T-helper 2 cell treated with Interferon-gamma antibody and Interleukin-4, amounts not matched to agents 5 μg/mL and 100 μg/mL, for 36 hours (primary cell): ENCODE results near the gene PERM1.
"Not testable (repeated sequence)": the region's sequence is repeated elsewhere in the genome, so short reads cannot be mapped to it uniquely, and the experiment has no call there.

Experiments
- DNase-seq: peaks from one replicate; pipeline ENCODE4 v3.0.0; 2021; ENCODE audit warnings: low spot score
- H3K27ac Mint-ChIP-seq: one replicate; pipeline ENCODE4 v1.8.0; 2021; ENCODE audit warnings: mild to moderate bottlenecking, mixed read lengths
- H3K27me3 Mint-ChIP-seq: one replicate; pipeline ENCODE4 v1.8.0; 2021; ENCODE audit warnings: low read depth, mixed read lengths
- H3K36me3 Mint-ChIP-seq: one replicate; pipeline ENCODE4 v1.8.0; 2021; ENCODE audit warnings: low read depth, mixed read lengths
- H3K4me1 Mint-ChIP-seq: one replicate; pipeline ENCODE4 v1.8.0; 2021; ENCODE audit warnings: low read depth, mixed read lengths
- H3K4me3 Mint-ChIP-seq: one replicate; pipeline ENCODE4 v1.8.0; 2022; ENCODE audit warnings: mild to moderate bottlenecking, moderate library complexity, mixed read lengths
- H3K9me3 Mint-ChIP-seq: one replicate; pipeline ENCODE4 v1.8.0; 2021; ENCODE audit warnings: mixed read lengths

Gene PERM1

GRCh38 chr1:950881-951280 is 31.0 kb downstream of the PERM1 start:
- Mint-ChIP-seq H3K36me3 (peaks cover 45% of the 10 kb centered on the region), H3K4me1 (no peaks in the 10 kb centered on the region), H3K27ac (no peak overlapping the region), H3K27me3 (no peaks in the 10 kb centered on the region), H3K9me3 (no peaks in the 10 kb centered on the region), H3K4me3 (no peak overlapping the region)
- no peak for DNase-seq

GRCh38 chr1:950268-950667 is 31.6 kb downstream of the PERM1 start:
- no peaks in the 10 kb centered on the region for H3K27me3 Mint-ChIP-seq
- DNase-seq, result no peak
- H3K27ac Mint-ChIP-seq, result no peak overlapping the region
- H3K4me3 Mint-ChIP-seq, result no peak overlapping the region
- peaks cover 49% of the 10 kb centered on the region for H3K36me3 Mint-ChIP-seq
- H3K9me3 Mint-ChIP-seq, result no peaks in the 10 kb centered on the region
- H3K4me1 Mint-ChIP-seq, result no peaks in the 10 kb centered on the region

- Mint-ChIP-seq H3K4me1 (no peaks in the 10 kb centered on the region), H3K36me3 (peaks cover 45% of the 10 kb centered on the region), H3K27ac (no peak overlapping the region), H3K9me3 (no peaks in the 10 kb centered on the region), H3K4me3 (no peak overlapping the region), H3K27me3 (peaks cover 4% of the 10 kb centered on the region)
- DNase-seq, result no peak
Measured at GRCh38 chr1:947958-948357, 33.9 kb downstream of the PERM1 start.

- not testable (repeated sequence) for DNase-seq, H3K27me3 Mint-ChIP-seq, H3K4me1 Mint-ChIP-seq, H3K27ac Mint-ChIP-seq, H3K9me3 Mint-ChIP-seq, H3K4me3 Mint-ChIP-seq
- peaks cover 43% of the 10 kb centered on the region for H3K36me3 Mint-ChIP-seq
Measured at GRCh38 chr1:946811-947210, 35.1 kb downstream of the PERM1 start.

- peaks cover 36% of the 10 kb centered on the region for H3K36me3 Mint-ChIP-seq
- no peak for DNase-seq
- no peaks in the 10 kb centered on the region for H3K9me3 Mint-ChIP-seq
- peaks cover 3% of the 10 kb centered on the region for H3K4me1 Mint-ChIP-seq
- H3K27me3 Mint-ChIP-seq, result peaks cover 9% of the 10 kb centered on the region
- H3K27ac Mint-ChIP-seq, result no peak overlapping the region
- H3K4me3 Mint-ChIP-seq, result no peak overlapping the region
Measured at GRCh38 chr1:945688-946556, 36.0 kb downstream of the PERM1 start.

- Mint-ChIP-seq H3K27ac (no peak overlapping the region), H3K4me3 (no peak overlapping the region)
Measured at GRCh38 chr1:944341-945325, 37.3 kb downstream of the PERM1 start.

GRCh38 chr1:943545-944340 is 38.1 kb downstream of the PERM1 start:
- H3K4me1 Mint-ChIP-seq, result peaks cover 3% of the 10 kb centered on the region
- DNase-seq, result no peak
- no peak overlapping the region for H3K4me3 Mint-ChIP-seq
- H3K36me3 Mint-ChIP-seq, result peaks cover 20% of the 10 kb centered on the region
- no peak overlapping the region for H3K27ac Mint-ChIP-seq
- no peaks in the 10 kb centered on the region for H3K9me3 Mint-ChIP-seq
- peaks cover 17% of the 10 kb centered on the region for H3K27me3 Mint-ChIP-seq

More at GRCh38 chr1:944341-945325, 37.3 kb downstream of the PERM1 start:
- no peak for DNase-seq
- H3K36me3 Mint-ChIP-seq, result peaks cover 25% of the 10 kb centered on the region
- H3K9me3 Mint-ChIP-seq, result no peaks in the 10 kb centered on the region
- peaks cover 3% of the 10 kb centered on the region for H3K4me1 Mint-ChIP-seq
- peaks cover 13% of the 10 kb centered on the region for H3K27me3 Mint-ChIP-seq

- DNase-seq, result no peak
- Mint-ChIP-seq H3K36me3 (peaks cover 20% of the 10 kb centered on the region), H3K27ac (no peak overlapping the region), H3K9me3 (no peaks in the 10 kb centered on the region), H3K27me3 (peaks cover 23% of the 10 kb centered on the region), H3K4me1 (peaks cover 3% of the 10 kb centered on the region), H3K4me3 (no peak overlapping the region)
Measured at GRCh38 chr1:942864-943533, 38.9 kb downstream of the PERM1 start.

GRCh38 chr1:942411-942821 is 39.5 kb downstream of the PERM1 start:
- H3K4me1 Mint-ChIP-seq, result peaks cover 3% of the 10 kb centered on the region
- peaks cover 19% of the 10 kb centered on the region for H3K36me3 Mint-ChIP-seq
- no peaks in the 10 kb centered on the region for H3K9me3 Mint-ChIP-seq
- no peak for DNase-seq
- H3K27ac Mint-ChIP-seq, result no peak overlapping the region
- no peak overlapping the region for H3K4me3 Mint-ChIP-seq
- H3K27me3 Mint-ChIP-seq, result peaks cover 28% of the 10 kb centered on the region

- no peak for DNase-seq
- Mint-ChIP-seq H3K36me3 (peaks cover 14% of the 10 kb centered on the region), H3K4me3 (no peak overlapping the region), H3K9me3 (no peaks in the 10 kb centered on the region), H3K4me1 (peaks cover 3% of the 10 kb centered on the region), H3K27me3 (peaks cover 28% of the 10 kb centered on the region), H3K27ac (no peak overlapping the region)
Measured at GRCh38 chr1:941588-942383, 40.1 kb downstream of the PERM1 start.

- Mint-ChIP-seq H3K36me3 (peaks cover 14% of the 10 kb centered on the region), H3K4me3 (peak overlapping the region; percentile 58), H3K9me3 (no peaks in the 10 kb centered on the region), H3K27me3 (peaks cover 30% of the 10 kb centered on the region), H3K27ac (no peak overlapping the region), H3K4me1 (peaks cover 3% of the 10 kb centered on the region)
- DNase-seq, result no peak
Measured at GRCh38 chr1:941015-941587, 40.8 kb downstream of the PERM1 start.
